ENCODE data around the gene ZCCHC14. TPM values are rescaled to one million over a fixed set of nuclear protein-coding genes. Genes with fewer than 3 reads are reported as not detected.
"Not testable (repeated sequence)": the region's sequence is repeated elsewhere in the genome, so short reads cannot be mapped to it uniquely, and the experiment has no call there.

ZCCHC14 gene
- total and polyA plus RNA-seq, 2 of the 13 experiments (the other 11 are each of a cell fraction or from before 2014, with no cell fraction given) = 12.4 to 12.5 TPM

- TF ChIP-seq, protein P1, sequence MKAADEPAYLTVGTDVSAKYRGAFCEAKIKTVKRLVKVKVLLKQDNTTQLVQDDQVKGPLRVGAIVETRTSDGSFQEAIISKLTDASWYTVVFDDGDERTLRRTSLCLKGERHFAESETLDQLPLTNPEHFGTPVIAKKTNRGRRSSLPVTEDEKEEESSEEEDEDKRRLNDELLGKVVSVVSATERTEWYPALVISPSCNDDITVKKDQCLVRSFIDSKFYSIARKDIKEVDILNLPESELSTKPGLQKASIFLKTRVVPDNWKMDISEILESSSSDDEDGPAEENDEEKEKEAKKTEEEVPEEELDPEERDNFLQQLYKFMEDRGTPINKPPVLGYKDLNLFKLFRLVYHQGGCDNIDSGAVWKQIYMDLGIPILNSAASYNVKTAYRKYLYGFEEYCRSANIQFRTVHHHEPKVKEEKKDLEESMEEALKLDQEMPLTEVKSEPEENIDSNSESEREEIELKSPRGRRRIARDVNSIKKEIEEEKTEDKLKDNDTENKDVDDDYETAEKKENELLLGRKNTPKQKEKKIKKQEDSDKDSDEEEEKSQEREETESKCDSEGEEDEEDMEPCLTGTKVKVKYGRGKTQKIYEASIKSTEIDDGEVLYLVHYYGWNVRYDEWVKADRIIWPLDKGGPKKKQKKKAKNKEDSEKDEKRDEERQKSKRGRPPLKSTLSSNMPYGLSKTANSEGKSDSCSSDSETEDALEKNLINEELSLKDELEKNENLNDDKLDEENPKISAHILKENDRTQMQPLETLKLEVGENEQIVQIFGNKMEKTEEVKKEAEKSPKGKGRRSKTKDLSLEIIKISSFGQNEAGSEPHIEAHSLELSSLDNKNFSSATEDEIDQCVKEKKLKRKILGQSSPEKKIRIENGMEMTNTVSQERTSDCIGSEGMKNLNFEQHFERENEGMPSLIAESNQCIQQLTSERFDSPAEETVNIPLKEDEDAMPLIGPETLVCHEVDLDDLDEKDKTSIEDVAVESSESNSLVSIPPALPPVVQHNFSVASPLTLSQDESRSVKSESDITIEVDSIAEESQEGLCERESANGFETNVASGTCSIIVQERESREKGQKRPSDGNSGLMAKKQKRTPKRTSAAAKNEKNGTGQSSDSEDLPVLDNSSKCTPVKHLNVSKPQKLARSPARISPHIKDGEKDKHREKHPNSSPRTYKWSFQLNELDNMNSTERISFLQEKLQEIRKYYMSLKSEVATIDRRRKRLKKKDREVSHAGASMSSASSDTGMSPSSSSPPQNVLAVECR (CRISPR knock-in tag; IDR thresholded peaks at IDR 0.05; ENCODE audit: borderline replicate concordance) = peak; percentile 47
- peak; percentile 73; the same call in 1 of the 2 replicates for TF ChIP-seq MAX (IDR thresholded peaks at IDR 0.05)
- TF ChIP-seq PHF8 (CRISPR knock-in tag; IDR thresholded peaks at IDR 0.05) = peak; percentile 60
- peak; percentile 21; the same call in 1 of the 2 replicates for TF ChIP-seq PRDM15 (CRISPR knock-in tag; IDR thresholded peaks at IDR 0.05)
- peak; percentile 54 for TF ChIP-seq SALL1 (CRISPR knock-in tag; IDR thresholded peaks at IDR 0.05)
- 0 out of 2 replicates have a peak, but pooled peaks have one; percentile 31 for TF ChIP-seq FOXC1 (CRISPR knock-in tag; IDR thresholded peaks at IDR 0.05; ENCODE audit: borderline replicate concordance)
- TF ChIP-seq NAIF1 (CRISPR knock-in tag; IDR thresholded peaks at IDR 0.05; ENCODE audit: borderline replicate concordance) = peak; percentile 53; the same call in 1 of the 2 replicates
- peak; percentile 62; the same call in 2 of the 3 replicates for TF ChIP-seq MXI1 (IDR thresholded peaks at IDR 0.05; ENCODE audit: borderline replicate concordance, low read depth, low read length)
- peak; percentile 53; the same call in 1 of the 2 replicates for TF ChIP-seq ZFP91 (CRISPR knock-in tag; IDR thresholded peaks at IDR 0.05; ENCODE audit: borderline replicate concordance)
- TF ChIP-seq YEATS4 (CRISPR knock-in tag; IDR thresholded peaks at IDR 0.05; ENCODE audit: borderline replicate concordance) = peak; percentile 40
- TF ChIP-seq AGO2 (optimal IDR thresholded peaks at IDR 0.05; ENCODE audit: low read depth, low read length) = peak; percentile 72
- TF ChIP-seq MYC (CRISPR knock-in tag; IDR thresholded peaks at IDR 0.05; ENCODE audit: borderline replicate concordance) = peak; percentile 69
- TF ChIP-seq HOXA9 (CRISPR knock-in tag; IDR thresholded peaks at IDR 0.05; ENCODE audit: borderline replicate concordance) = 0 out of 2 replicates have a peak, but pooled peaks have one; percentile 27
- TF ChIP-seq ZC3H13 (CRISPR knock-in tag; IDR thresholded peaks at IDR 0.05) = peak; percentile 91
- TF ChIP-seq POLR2AphosphoS5 (IDR thresholded peaks at IDR 0.05; ENCODE audit: low read depth, low read length) = peak; percentile 24; the same call in 1 of the 2 replicates
- peak; percentile 48; the same call in 1 of the 2 replicates for TF ChIP-seq ZNF556 (CRISPR knock-in tag; IDR thresholded peaks at IDR 0.05; ENCODE audit: borderline replicate concordance)
- TF ChIP-seq ATF7 (IDR thresholded peaks at IDR 0.05) = not testable (repeated sequence)
- 0 out of 2 replicates have a peak, but pooled peaks have one; percentile 46 for TF ChIP-seq ATF7 (CRISPR knock-in tag; IDR thresholded peaks at IDR 0.05)
- TF ChIP-seq GABPB1 (CRISPR knock-in tag; IDR thresholded peaks at IDR 0.05) = peak; percentile 36; the same call in 1 of the 2 replicates
Observed at GRCh38 chr16:87490799-87491521, 1.9 kb downstream of the ZCCHC14 start (continued).

Data from HepG2 (cell line).